IPS-NIHi11 (cell line): Measurements from ENCODE around the gene GIMAP4.
"Not testable (repeated sequence)": the region's sequence is repeated elsewhere in the genome, so short reads cannot be mapped to it uniquely, and the experiment has no call there.

ENCODE experiments used
- DNase-seq: peaks from one replicate; pipeline ENCODE4 v3.0.0; 2012; ENCODE audit warnings: mixed read lengths, low spot score

Gene GIMAP4

GRCh38 chr7:150567169-150567568, at the start of gene GIMAP4:
TSS of gene GIMAP4 (plus strand) at chr7:150567390. CDS start at chr7:150569902, 2,512 bp downstream.
- DNase-seq, result no peak

- no peak for DNase-seq
Measured at GRCh38 chr7:150519310-150519709, 47.9 kb upstream of the GIMAP4 start.

- no peak for DNase-seq
Measured at GRCh38 chr7:150520145-150520544, 47.0 kb upstream of the GIMAP4 start.

- not testable (repeated sequence) for DNase-seq
Measured at GRCh38 chr7:150522931-150523330, 44.3 kb upstream of the GIMAP4 start.

- DNase-seq, result no peak
Measured at GRCh38 chr7:150524018-150524417, 43.2 kb upstream of the GIMAP4 start.

GRCh38 chr7:150531704-150532103, 35.5 kb upstream of the GIMAP4 start:
- DNase-seq, result no peak

- no peak for DNase-seq
Measured at GRCh38 chr7:150538259-150538658, 28.9 kb upstream of the GIMAP4 start.

- DNase-seq, result no peak
Measured at GRCh38 chr7:150553163-150553562, 14.0 kb upstream of the GIMAP4 start.

- no peak for DNase-seq
Measured at GRCh38 chr7:150556521-150557138, 10.6 kb upstream of the GIMAP4 start.

- no peak for DNase-seq
Measured at GRCh38 chr7:150560486-150560885, 6.7 kb upstream of the GIMAP4 start.

- DNase-seq, result no peak
Measured at GRCh38 chr7:150562919-150563318, 4.3 kb upstream of the GIMAP4 start.

GRCh38 chr7:150564006-150564405, 3.2 kb upstream of the GIMAP4 start:
- DNase-seq, result no peak

- no peak for DNase-seq
Measured at GRCh38 chr7:150564566-150564965, 2.6 kb upstream of the GIMAP4 start.

GRCh38 chr7:150565239-150565638, 2.0 kb upstream of the GIMAP4 start:
- DNase-seq, result no peak

GRCh38 chr7:150566123-150566522, 1.1 kb upstream of the GIMAP4 start:
- no peak for DNase-seq

GRCh38 chr7:150566572-150566971, 618 bp upstream of the GIMAP4 start:
- no peak for DNase-seq

- no peak for DNase-seq
Measured at GRCh38 chr7:150567871-150568301, 696 bp downstream of the GIMAP4 start.

GRCh38 chr7:150568714-150569113, 1.5 kb downstream of the GIMAP4 start:
- no peak for DNase-seq

- DNase-seq, result no peak
Measured at GRCh38 chr7:150569245-150569955, 2.2 kb downstream of the GIMAP4 start.

- DNase-seq, result no peak
Measured at GRCh38 chr7:150570556-150571465, 3.6 kb downstream of the GIMAP4 start.

- DNase-seq, result no peak
Measured at GRCh38 chr7:150572496-150572895, 5.3 kb downstream of the GIMAP4 start.

- not testable (repeated sequence) for DNase-seq
Measured at GRCh38 chr7:150579979-150580637, 12.9 kb downstream of the GIMAP4 start.
